ENCODE measurements around the gene VPS37B.

DNA sequence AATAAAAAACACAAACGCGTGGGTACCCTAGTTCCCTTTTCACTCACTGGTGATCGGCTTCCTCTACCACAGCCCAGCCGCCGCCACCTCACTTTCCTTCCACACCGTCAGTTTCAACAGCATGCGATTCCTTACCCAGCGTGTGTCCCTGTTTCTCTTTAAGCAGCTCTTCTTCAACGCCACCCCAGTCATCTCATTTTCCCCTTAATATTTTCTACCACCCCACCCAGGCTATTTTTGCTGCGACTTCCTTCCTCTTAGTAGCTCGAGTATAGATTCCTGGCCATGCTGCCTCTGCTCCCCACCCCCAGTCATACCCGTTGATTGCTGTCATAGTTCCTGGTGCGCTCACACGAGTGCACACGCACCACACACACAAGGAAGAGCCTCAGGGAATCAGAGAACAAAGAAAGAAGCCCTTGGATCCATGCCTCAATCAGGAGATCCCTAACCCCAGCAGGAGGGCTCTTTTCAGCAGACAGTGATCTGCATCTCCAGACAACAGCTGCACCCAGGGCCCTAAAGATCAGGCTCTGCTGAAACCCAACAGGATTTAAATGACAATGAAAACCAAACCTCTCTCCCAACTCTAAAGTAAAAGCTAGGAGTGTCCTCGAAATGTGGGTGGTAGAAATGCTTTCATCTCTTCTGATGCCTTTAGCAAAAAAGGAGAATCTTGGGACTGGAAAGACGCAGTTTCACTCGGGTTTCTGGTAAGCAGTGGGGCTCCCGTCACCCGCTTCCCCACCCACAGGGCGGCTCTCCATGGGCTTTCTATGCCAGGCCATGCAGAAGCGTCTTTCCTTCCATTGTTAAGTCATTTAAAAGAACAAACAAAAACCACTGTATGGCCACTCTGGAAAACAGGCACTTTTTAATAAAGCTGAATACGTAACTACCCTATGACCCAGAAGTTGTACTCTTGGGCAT lies 23.8 kb downstream of the VPS37B start:
- TF ChIP-seq POLR2A (IDR thresholded peaks at IDR 0.05; ENCODE audit: low read depth, low read length) (0 out of 2 replicates have a peak, but pooled peaks have one; percentile 20), POLR2AphosphoS5 (IDR thresholded peaks at IDR 0.05; ENCODE audit: low read depth, low read length) (no peak)

All from GM12891 (cell line).